PC-3 (cell line): ENCODE measurements around the gene KLF13. TPM values are rescaled to one million over a fixed set of nuclear protein-coding genes. Genes with fewer than 3 reads are reported as not detected.

Experiments
- ATAC-seq: fragments of 200-7000 bp; cut with Tn5 transposase; 2 replicates; pipeline ENCODE4 v1.9.1; 2020; ENCODE audit warnings: mild to moderate bottlenecking, moderate library complexity
- BruUV-seq: library from RNA; stranded (reverse); fragments of 400-500 nt; replicated peaks from 2 replicates; lab custom pipeline; 2021; lab: Mats Ljungman, UMichigan
- CTCF ChIA-PET: fragments of 300-600 bp; sonication (Branson Sonifier 250); formaldehyde crosslinking; loops from one replicate; lab custom pipeline; 2022; ENCODE audit warnings: antibody characterized with exemption; lab: Charles Lee
- POLR2A ChIA-PET: fragments of 300-600 bp; sonication (Branson Sonifier 250); formaldehyde crosslinking; loops from one replicate; lab custom pipeline; 2022; ENCODE audit warnings: antibody characterized with exemption; ENCODE audit not compliant: unreplicated experiment; lab: Charles Lee
- DNase-seq: peaks from one replicate; pipeline ENCODE4 v3.0.0-alpha.2; 2015
- H2AFZ ChIP-seq: fragments of 300-600 bp; sonication (generic); 2 replicates; pipeline ENCODE4 v1.6.0; 2016; ENCODE audit warnings: antibody characterized with exemption, low read length
- H3F3A ChIP-seq: fragments of 300-600 bp; sonication (generic); one replicate; pipeline ENCODE4 v1.6.0; 2017; ENCODE audit warnings: antibody characterized with exemption, low read length, control low read depth, mild to moderate bottlenecking; ENCODE audit not compliant: unreplicated experiment
- H3K27ac ChIP-seq: fragments of 300-600 bp; sonication (generic); 2 replicates; pipeline ENCODE4 v1.5.1; 2016; ENCODE audit warnings: mild to moderate bottlenecking, low read length
- H3K27me3 ChIP-seq: fragments of 300-600 bp; sonication (generic); 2 replicates; pipeline ENCODE4 v1.6.1; 2016; ENCODE audit warnings: low read length, mixed read lengths
- H3K36me3 ChIP-seq: fragments of 300-600 bp; sonication (generic); 2 replicates; pipeline ENCODE4 v1.6.1; 2016; ENCODE audit warnings: low read depth, mixed run types, low read length, mixed read lengths
- H3K4me1 ChIP-seq: fragments of 300-600 bp; sonication (generic); 2 replicates; pipeline ENCODE4 v1.5.1; 2016; ENCODE audit warnings: low read length; ENCODE audit not compliant: insufficient read depth
- H3K4me2 ChIP-seq: fragments of 300-600 bp; sonication (generic); 2 replicates; pipeline ENCODE4 v1.6.0; 2016; ENCODE audit warnings: low read length
- H3K4me3 ChIP-seq: fragments of 300-600 bp; sonication (generic); 2 replicates; pipeline ENCODE4 v1.5.1; 2016; ENCODE audit warnings: mild to moderate bottlenecking, low read length, mixed read lengths
- H3K79me2 ChIP-seq: fragments of 300-600 bp; sonication (generic); 2 replicates; pipeline ENCODE4 v1.6.1; 2017; ENCODE audit warnings: low read length, mixed read lengths
- H3K9ac ChIP-seq: fragments of 300-600 bp; sonication (generic); 2 replicates; pipeline ENCODE4 v1.6.0; 2016; ENCODE audit warnings: mild to moderate bottlenecking, low read length
- H3K9me2 ChIP-seq: fragments of 300-600 bp; sonication (generic); replicated peaks from 2 replicates; pipeline ENCODE4 v1.6.1; 2016; ENCODE audit warnings: mixed run types, low read length, mixed read lengths
- H3K9me3 ChIP-seq: fragments of 300-600 bp; sonication (generic); 2 replicates; pipeline ENCODE4 v1.6.1; 2016; ENCODE audit warnings: low read length, mixed read lengths
- H4K20me1 ChIP-seq: fragments of 300-600 bp; sonication (generic); 2 replicates; pipeline ENCODE4 v1.6.1; 2016; ENCODE audit warnings: low read length, mixed read lengths
- EZH2 ChIP-seq: fragments of 300-600 bp; sonication (generic); IDR thresholded peaks from one replicate; pipeline ENCODE4 v1.6.1; 2017; ENCODE audit warnings: antibody characterized with exemption, mild to moderate bottlenecking, low read length; ENCODE audit not compliant: unreplicated experiment
- EZH2phosphoT487 ChIP-seq: fragments of 300-600 bp; sonication (generic); IDR thresholded peaks from 2 replicates; pipeline ENCODE4 v1.6.1; 2018; ENCODE audit warnings: mild to moderate bottlenecking, antibody characterized with exemption, low read length, borderline replicate concordance
- intact Hi-C: fragments of 100-400 bp; cut with micrococcal nuclease; formaldehyde crosslinking; loops from 2 replicates; pipeline ENCODE4 v1.9.0; 2023
- total RNA-seq: library from RNA; depleted of rRNA; stranded (reverse); fragments of >200 nt; gene quantifications from 2 replicates; pipeline ENCODE4 v1.2.3, GENCODE V29; 2014
- TF ChIP-seq, protein P1 (sequence below): fragments of 300-600 bp; sonication (generic); conservative IDR thresholded peaks from 2 replicates; pipeline ENCODE4 v1.5.1; 2017; ENCODE audit warnings: antibody characterized with exemption, low read depth, mild to moderate bottlenecking, low read length

KLF13 gene
- total RNA-seq, 1 experiment from 2014 or later = 11.4 TPM

- Histone ChIP-seq H3K4me3 (no peak overlapping the region), H3K27ac (no peak overlapping the region), H3K4me1 (peaks cover 20% of the 10 kb centered on the region; the same call in 1 of the 2 replicates), H3K27me3 (no peaks in the 10 kb centered on the region), H3K4me2 (no peak overlapping the region), H3K79me2 (no peaks in the 10 kb centered on the region), H3K36me3 (no peaks in the 10 kb centered on the region), H2AFZ (no peak overlapping the region), H4K20me1 (no peaks in the 10 kb centered on the region), H3F3A (no peaks in the 10 kb centered on the region), H3K9ac (no peak overlapping the region), H3K9me2 (no peaks in the 10 kb centered on the region), H3K9me3 (no peaks in the 10 kb centered on the region)
- no peak for ATAC-seq
- ChIA-PET POLR2A (no interaction called here), CTCF (interaction anchor here (0.6 kb wide), 1 partner anchor 261 kb away, joined by 4 read pairs; no protein-coding TSS in a partner anchor)
- DNase-seq = no peak
- no peak for TF ChIP-seq EZH2phosphoT487
- no peak for TF ChIP-seq EZH2
- BruUV-seq = no TSS peak
- intact Hi-C loops = no loop called here
Measured at GRCh38 chr15:31399544-31400171, 73.0 kb downstream of the KLF13 start.

DNA sequence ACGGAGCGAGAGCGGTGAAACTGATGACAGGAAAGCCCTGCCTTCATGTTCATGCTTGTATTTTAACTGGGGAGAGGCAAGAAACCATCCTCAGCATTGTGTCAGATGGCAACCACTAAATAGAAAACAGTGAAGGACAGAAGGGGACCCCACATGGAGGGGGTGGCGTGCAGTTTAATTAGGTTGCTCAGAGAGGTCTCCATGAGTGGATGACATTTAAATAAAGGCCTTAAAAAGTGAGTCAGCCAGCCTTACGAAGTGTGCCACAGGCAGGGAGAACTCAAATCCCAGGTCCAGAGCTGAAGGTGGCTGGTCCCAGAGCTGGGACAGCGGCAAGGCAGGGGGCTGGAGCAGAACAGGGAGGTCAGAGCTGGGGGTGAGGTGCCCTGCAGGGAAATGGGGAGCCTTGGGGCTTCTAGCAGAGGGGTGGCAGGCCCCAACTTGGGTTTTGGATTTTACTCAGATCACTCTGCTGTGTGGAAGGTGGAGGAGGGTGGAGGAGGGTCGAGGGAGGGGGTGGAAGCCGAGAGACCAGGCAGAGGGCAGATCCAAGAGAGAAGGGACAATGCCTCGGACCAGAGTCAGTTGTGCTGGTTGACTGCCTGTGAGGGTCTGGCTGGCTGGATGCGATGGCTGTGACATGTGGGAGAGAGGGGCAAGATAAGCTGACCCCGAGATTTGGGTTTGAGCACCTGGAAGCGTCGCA is 73.7 kb downstream of the KLF13 start:
- Histone ChIP-seq H3K79me2 (no peaks in the 10 kb centered on the region), H3K9me3 (no peaks in the 10 kb centered on the region), H3K4me1 (peaks cover 27% of the 10 kb centered on the region), H3K27ac (no peak overlapping the region), H3F3A (no peaks in the 10 kb centered on the region), H3K9ac (no peak overlapping the region), H3K27me3 (no peaks in the 10 kb centered on the region), H2AFZ (no peak overlapping the region), H3K4me2 (no peak overlapping the region), H3K4me3 (no peak overlapping the region), H3K36me3 (no peaks in the 10 kb centered on the region), H3K9me2 (no peaks in the 10 kb centered on the region), H4K20me1 (no peaks in the 10 kb centered on the region)
- ATAC-seq = no peak
- POLR2A ChIA-PET = no interaction called here
- BruUV-seq = no TSS peak
- no peak for DNase-seq
- TF ChIP-seq EZH2phosphoT487 (no peak), EZH2 (no peak)
- TF ChIP-seq, protein P1, sequence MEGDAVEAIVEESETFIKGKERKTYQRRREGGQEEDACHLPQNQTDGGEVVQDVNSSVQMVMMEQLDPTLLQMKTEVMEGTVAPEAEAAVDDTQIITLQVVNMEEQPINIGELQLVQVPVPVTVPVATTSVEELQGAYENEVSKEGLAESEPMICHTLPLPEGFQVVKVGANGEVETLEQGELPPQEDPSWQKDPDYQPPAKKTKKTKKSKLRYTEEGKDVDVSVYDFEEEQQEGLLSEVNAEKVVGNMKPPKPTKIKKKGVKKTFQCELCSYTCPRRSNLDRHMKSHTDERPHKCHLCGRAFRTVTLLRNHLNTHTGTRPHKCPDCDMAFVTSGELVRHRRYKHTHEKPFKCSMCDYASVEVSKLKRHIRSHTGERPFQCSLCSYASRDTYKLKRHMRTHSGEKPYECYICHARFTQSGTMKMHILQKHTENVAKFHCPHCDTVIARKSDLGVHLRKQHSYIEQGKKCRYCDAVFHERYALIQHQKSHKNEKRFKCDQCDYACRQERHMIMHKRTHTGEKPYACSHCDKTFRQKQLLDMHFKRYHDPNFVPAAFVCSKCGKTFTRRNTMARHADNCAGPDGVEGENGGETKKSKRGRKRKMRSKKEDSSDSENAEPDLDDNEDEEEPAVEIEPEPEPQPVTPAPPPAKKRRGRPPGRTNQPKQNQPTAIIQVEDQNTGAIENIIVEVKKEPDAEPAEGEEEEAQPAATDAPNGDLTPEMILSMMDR = no peak
- intact Hi-C loops = no loop called here
- CTCF ChIA-PET = no interaction called here

GRCh38 chr15:31401282-31401681 is 74.6 kb downstream of the KLF13 start:
- no peaks in the 10 kb centered on the region for H3K27me3 ChIP-seq
- no peaks in the 10 kb centered on the region for H3F3A ChIP-seq
- no peaks in the 10 kb centered on the region for H3K9me3 ChIP-seq
- H4K20me1 ChIP-seq = no peaks in the 10 kb centered on the region
- POLR2A ChIA-PET = no interaction called here
- DNase-seq = no peak
- no peak overlapping the region for H3K4me2 ChIP-seq
- intact Hi-C loops = no loop called here
- no peaks in the 10 kb centered on the region for H3K36me3 ChIP-seq
- no peak overlapping the region for H2AFZ ChIP-seq
- peaks cover 36% of the 10 kb centered on the region for H3K4me1 ChIP-seq
- ATAC-seq = no peak
- no TSS peak for BruUV-seq
- no peak overlapping the region for H3K27ac ChIP-seq
- CTCF ChIA-PET = no interaction called here
- no peaks in the 10 kb centered on the region for H3K9me2 ChIP-seq
- H3K79me2 ChIP-seq = no peaks in the 10 kb centered on the region
- H3K9ac ChIP-seq = no peak overlapping the region
- TF ChIP-seq, protein P1 = no peak
- TF ChIP-seq EZH2phosphoT487 (no peak), EZH2 (no peak)
- H3K4me3 ChIP-seq = no peak overlapping the region
